Stimulated activated CD8-positive, alpha-beta memory T cell treated with anti-CD3 and anti-CD28 coated beads, Interleukin-7, amount 100 ng/mL, for 4 hours (primary cell): ENCODE results near the gene TKFC.
"Not testable (repeated sequence)": the region's sequence is repeated elsewhere in the genome, so short reads cannot be mapped to it uniquely, and the experiment has no call there.

Experiments
- DNase-seq, 2 donors: peaks; one replicate each; pipeline ENCODE4 v3.0.0-alpha.2; 2020; ENCODE audit warnings: low read depth in 2 of 2

Gene TKFC

DNA sequence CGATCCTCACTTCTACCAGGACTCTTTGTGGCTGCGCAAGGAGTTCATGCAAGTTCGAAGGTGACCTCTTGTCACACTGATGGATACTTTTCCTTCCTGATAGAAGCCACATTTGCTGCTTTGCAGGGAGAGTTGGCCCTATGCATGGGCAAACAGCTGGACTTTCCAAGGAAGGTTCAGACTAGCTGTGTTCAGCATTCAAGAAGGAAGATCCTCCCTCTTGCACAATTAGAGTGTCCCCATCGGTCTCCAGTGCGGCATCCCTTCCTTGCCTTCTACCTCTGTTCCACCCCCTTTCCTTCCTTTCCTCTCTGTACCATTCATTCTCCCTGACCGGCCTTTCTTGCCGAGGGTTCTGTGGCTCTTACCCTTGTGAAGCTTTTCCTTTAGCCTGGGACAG is 35.6 kb downstream of the TKFC start:
- DNase-seq = no peak

DNA sequence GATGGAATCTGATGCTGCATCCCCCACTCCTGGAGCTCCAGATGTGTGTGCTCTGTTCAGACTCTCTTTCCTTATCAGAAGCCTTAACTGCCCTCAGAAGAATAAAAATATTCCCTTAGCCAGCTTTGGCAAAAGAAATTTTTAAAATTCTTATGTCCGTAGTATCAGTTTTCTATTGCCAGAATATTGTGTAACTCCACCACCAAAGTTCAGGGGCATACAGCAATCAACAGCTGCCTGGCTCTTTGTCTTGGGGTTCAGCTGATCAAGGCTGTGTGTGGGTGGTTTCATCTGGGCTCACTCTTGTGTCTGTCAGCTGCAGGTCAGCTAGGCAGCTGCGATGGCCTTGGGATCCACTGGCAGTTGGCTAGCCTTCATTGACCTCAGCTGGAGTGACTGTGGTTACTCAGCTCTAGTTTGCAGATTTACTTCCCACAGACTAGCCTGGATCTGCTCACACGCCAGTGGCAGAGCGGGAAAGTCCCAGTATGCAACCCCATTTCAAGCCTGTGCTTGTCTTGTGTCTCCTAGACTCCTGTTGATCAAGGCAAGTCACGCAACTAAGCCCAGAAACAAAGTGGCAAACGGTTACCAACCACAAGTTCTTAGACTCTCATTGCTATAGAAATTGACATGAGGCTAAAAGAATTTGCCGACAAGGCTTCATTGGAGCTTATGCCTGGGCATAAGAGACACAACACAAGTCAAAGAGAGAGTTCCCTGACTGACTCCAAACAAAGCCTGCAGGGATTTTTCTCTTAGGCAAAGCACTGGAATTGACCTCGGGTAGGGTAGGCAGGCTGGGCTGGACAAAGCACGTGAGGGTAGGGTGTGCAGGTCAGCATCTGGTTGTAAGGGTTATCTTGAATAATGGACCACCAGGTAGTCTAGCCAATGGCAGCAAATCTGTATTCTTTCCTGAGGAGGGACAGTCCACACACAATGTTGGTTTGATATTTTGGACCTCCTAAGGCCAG is 36.6 kb downstream of the TKFC start:
- no peak for DNase-seq

DNA sequence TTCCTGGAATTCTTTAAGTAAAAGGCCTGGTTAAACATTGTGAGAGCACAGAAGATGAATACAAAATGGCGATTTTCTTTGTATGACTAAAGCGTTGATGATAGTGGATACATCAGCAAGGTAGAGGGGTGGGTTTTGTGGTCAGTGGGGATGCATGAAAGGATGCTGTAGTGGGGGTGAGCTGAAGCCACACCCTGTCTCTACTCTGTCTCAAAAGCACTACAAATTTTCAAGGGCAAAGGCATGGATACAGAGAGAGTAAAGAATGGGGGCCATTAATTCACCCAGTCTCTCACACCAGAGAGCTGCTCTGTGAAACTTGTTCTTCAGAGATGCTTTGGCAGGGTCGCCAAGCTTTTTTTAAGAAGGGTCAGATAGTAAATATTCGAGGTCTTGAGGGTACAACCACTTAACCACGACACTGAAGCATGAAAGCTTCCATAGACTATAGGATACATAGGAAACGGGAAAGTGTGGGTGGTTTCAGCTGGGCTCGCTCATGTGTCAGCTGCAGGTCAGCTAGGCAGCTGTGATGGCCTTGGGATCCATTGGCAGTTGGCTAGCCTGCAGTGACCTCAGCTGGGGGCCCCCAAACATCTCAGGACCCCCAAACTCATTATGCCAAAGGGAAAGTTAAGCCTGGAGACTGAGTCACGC is 37.4 kb downstream of the TKFC start:
- no peak for DNase-seq

DNA sequence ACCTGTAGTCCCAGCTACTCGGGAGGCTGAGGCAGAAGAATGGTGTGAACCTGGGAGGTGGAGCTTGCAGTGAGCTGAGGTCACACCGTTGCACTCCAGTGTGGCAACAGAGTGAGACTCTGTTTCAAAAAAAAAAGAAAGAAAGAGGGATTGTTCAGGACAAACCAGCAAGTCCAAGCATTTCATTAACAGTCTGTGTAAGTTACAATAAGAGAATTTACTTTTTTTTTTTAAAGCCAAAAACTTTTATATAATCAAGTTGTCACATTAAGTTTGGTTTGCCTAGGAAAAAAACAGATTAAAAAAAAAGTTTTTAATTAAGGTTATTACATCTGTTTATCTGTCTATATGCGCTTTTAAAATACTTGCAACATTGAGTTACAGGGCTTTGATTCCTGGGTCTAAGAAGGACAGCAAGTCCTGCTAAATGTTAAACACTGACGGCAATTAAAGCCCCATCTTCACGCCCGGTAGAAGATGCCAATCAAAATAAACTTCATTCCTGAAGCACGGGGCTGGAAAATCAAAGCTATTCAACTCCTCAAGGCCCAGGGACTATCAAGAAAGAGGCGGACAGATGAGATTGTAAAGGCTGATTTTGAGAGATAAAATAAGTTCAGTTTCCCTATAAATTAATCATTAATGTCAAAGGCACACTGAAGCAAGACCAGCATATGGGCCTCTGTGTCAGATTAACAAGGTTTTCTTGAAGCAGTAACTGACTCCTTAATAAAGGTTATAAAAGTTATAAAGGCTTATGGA is 39.8 kb downstream of the TKFC start:
- no peak for DNase-seq

DNA sequence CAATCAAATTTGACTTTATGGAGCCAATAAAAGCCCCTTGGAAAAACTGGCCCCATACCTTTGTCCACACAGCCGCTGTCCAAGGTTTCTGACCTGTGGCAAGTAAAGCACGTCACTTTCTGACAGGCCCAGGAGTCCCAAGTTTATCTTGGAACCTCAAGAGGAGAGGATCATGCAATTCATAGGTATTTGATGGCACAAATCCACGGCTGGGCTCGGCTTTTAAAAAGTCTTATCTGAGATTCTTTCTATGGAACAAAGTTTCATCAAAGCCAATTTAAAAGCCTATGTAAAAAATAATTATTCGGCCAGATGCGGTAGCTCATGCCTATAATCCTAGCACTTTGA is 42.7 kb downstream of the TKFC start:
- DNase-seq = no peak

DNA sequence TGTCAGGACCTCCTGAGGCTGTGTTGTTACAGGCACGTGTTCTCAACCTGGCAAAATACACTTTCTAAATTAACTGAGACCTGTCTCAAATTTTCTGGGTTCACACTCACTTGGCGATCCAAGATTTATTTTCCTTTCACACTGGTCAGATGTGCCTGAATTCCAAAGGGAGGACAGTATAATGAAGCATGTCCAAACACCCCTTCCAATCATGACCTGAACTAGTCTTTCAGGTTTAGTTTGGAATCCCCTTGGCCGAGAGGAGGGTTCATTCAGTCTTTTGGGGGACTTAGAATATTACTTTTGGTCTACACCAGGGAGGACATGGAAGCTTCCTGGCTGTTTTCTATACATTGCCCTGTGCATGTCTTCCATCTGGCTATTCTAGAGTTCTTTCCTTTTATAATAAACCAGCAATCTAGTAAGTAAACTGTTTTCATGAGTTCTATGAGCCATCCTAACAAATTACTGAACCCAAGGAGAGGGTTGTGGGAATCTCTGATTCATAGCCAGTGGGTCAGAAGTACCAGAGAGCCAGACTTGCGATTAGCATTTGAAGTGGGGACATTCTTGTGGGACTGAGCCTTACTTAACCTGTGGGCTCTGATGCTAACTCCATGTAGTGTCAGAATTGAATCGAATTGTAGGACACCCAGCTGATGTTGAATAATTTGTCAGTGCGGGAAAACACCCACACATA is 44.6 kb downstream of the TKFC start:
- DNase-seq = no peak

DNA sequence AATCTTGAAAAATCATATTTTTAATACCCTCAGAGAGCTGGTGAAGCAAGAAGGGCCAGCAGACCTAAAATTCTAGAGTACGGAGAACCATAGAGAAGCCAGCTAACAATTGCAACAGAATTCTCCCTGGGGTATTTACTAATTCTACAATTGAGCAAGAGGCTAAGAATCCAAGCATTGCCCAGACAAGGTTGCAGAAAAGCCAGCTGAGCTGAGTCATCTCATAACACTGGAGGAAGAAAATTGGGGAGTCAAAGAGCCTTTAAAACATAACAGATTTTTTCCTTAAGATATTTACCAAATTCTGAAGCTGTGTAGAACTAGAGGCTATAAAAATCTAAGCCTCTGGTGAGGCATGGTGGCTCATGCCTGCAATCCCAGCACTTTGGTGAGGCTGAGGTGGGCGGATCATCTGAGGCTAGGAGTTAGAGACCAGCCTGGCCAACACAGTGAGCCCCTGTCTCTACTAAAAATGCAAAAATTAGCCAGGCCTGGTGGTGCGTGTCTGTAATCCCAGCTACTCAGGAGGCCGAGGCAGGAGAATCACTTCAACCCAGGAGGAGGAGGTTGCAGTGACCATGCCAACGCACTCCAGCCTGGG is 45.8 kb downstream of the TKFC start:
- DNase-seq = no peak

DNA sequence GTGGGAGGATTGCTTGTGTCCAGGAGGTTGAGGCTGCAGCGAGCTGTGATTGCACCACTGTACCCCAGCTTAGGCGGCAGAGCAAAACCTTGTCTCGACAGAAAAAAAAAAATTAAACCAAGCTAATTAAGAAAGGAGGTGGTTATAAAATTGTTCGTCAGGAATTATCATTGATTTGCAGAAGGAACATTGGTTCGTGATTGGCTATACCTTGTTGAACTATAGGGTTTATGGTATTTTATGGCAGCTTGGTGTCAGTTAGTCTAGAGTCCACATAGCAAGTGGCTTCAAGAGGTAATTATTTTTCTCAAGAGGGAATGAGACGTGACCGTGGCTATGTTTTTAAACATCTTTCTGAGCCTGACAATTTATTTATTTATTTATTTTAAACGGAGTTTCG is 47.9 kb downstream of the TKFC start:
- no peak for DNase-seq

DNA sequence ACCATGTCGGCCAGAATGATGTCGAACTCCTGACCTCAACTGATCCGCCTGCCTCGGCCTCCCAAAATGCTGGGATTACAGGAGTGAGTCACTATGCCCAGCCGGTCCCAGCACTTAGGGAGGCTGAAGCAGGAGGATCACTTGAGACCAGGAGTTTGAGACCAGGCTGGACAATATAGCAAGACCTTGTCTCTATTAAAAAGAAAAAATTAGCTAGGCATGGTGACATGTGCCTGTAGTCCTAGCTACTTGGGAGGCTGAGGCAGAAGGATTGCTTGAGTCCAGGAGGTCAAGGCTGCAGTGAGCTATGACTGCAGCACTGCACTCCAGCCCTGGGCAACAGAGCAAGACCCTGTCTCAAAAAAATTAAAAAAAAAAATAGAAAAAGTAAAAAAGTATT is 50.8 kb downstream of the TKFC start:
- DNase-seq = not testable (repeated sequence)

DNA sequence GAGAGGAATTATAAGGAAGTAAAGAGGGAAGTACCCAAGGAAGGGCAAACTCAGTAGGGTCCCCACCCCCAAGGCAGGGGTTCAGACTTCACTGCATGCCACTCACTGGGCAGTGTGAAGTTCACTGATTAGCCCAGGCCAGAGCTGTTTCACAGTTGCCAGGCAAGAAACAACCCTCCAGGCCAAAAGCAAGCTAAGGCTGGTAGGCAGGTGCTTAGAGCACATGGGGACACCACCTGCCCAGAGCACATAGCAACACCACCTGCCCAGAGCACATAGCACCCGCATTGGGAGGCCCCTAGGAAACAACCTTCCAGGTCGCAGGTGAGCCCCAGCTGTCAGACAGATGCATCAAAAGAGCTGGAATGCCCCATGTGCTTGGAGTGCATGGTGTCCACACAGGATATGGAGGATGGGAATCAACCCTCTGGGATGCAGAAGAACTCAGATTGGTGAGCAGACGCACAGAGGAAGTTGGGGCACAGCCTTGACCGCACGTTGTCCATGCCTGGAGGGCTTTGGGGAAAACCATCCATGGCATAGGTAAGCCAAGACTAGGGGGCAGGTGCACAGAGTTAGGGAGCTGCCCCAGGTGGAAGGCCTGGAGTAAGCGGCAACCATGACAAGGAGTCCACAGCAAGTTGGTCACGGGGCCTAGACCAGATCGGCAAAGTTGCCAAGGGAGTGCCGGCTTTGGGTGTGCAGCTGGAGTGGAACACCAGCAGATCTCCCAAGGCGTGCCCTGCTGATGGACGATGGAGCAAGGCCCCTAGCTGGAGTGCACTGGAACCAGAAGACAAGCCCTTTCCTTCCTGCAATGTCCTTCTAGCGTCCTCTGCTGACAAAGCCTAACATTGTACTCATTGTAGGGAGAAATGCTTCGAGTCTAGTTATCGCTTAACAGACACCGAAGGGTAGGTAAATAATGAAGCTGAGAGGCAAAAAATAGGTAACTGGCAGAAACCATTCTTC is 51.5 kb downstream of the TKFC start:
- no peak for DNase-seq

DNA sequence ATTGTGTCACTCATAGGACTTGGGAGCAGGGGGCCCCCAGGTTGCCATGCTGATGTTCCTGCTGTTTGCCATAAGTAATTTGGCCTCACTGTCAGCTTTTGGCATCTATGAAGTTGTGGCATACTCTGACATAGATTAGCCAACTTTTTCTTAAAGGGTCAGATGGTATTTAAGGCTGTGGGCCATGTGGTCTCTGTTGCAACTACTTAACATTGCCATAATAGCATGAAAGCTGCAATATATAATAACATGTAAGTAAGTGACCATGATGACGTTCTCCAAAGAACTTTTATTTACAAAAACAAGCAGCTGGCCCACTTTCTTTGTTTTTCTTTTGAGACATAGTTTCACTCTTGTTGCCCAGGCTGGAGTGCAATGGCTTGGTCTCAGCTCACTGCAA is 57.1 kb downstream of the TKFC start:
- DNase-seq = no peak

DNA sequence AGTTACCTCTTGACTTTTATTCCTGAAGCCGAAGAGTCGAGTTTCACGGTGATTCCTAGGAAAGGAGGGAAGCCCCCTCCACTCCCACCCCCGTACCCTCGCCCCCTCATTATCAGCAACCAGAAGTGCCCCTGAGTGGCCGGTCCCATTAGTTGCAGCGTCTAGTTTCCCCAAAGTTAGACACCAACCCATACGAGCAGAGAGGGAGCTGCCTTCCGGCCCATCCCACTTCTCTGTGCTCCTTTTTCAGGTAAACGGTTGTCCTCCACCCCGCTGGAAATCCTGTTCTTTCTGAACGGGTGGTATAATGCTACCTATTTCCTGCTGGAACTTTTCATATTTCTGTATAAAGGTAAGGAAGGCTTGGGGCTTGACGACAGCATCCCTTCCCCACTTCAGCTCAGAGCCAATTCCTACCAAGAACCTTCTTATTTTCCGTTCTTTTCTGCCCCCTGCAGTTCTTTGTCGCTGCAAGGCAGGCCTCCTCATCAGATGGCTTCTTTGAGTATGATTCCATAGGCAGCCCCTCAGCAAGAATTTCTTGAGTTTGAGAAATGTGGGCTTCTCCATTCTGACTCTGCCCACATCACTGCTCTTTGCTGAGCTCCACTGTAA is 60.1 kb downstream of the TKFC start:
- no peak for DNase-seq
